SK-N-SH treated with all-trans-retinoic acid at 6 μM for 48 hours (cell line): ENCODE measurements around the gene DYNC1H1.

Experiments used
- ATAC-seq: fragments of 200-7000 bp; cut with Tn5 transposase; 3 replicates; pipeline ENCODE4 v1.9.1; 2020; ENCODE audit warnings: mild to moderate bottlenecking, moderate library complexity
- BACH2 ChIP-seq: fragments of 250-450 bp; sonication (Bioruptor Pico); IDR thresholded peaks from 2 replicates; pipeline ENCODE4 v1.9.0; 2021; ENCODE audit warnings: mild to moderate bottlenecking, borderline replicate concordance
- CSDC2 ChIP-seq: fragments of 250-450 bp; sonication (Bioruptor Pico); IDR thresholded peaks from 2 replicates; pipeline ENCODE4 v1.5.0; 2020; ENCODE audit warnings: mild to moderate bottlenecking, moderate library complexity
- ESRRG ChIP-seq: fragments of 250-450 bp; sonication (Bioruptor Pico); IDR thresholded peaks from 2 replicates; pipeline ENCODE4 v1.6.1; 2021; ENCODE audit warnings: mild to moderate bottlenecking
- OSR1 ChIP-seq: fragments of 250-450 bp; sonication (Bioruptor Pico); IDR thresholded peaks from 2 replicates; pipeline ENCODE4 v1.8.0; 2022; ENCODE audit warnings: moderate library complexity, mild to moderate bottlenecking, inconsistent platforms
- PPARA ChIP-seq: fragments of 250-450 bp; sonication (Bioruptor Pico); IDR thresholded peaks from 2 replicates; pipeline ENCODE4 v1.5.0; 2020; ENCODE audit warnings: mild to moderate bottlenecking, borderline replicate concordance
- SNAI2 ChIP-seq: fragments of 250-450 bp; sonication (Bioruptor Pico); IDR thresholded peaks from 2 replicates; pipeline ENCODE4 v1.5.0; 2020; ENCODE audit warnings: mild to moderate bottlenecking, moderate library complexity
- TCF4 ChIP-seq: fragments of 250-450 bp; sonication (Bioruptor Pico); IDR thresholded peaks from 2 replicates; pipeline ENCODE4 v1.8.0; 2021; ENCODE audit warnings: mild to moderate bottlenecking, moderate library complexity, borderline replicate concordance
- TOX ChIP-seq: fragments of 250-450 bp; sonication (Bioruptor Pico); IDR thresholded peaks from 2 replicates; pipeline ENCODE4 v1.8.0; 2021; ENCODE audit warnings: mild to moderate bottlenecking, moderate library complexity, borderline replicate concordance
- ZC3H10 ChIP-seq: fragments of 250-450 bp; sonication (Bioruptor Pico); IDR thresholded peaks from 2 replicates; pipeline ENCODE4 v1.5.1; 2021; ENCODE audit warnings: mild to moderate bottlenecking, moderate library complexity
- ZFP30 ChIP-seq: fragments of 450-650 bp; formaldehyde crosslinking; IDR thresholded peaks from 2 replicates; pipeline ENCODE4 v1.5.0; 2022; ENCODE audit warnings: mild to moderate bottlenecking, moderate library complexity
- ZNF565 ChIP-seq: fragments of 450-650 bp; formaldehyde crosslinking; conservative IDR thresholded peaks from 2 replicates; pipeline ENCODE4 v1.5.0; 2020; ENCODE audit warnings: low read depth, mild to moderate bottlenecking, moderate library complexity
- ZNF70 ChIP-seq: fragments of 450-650 bp; formaldehyde crosslinking; IDR thresholded peaks from 2 replicates; pipeline ENCODE4 v1.5.0; 2020; ENCODE audit warnings: mild to moderate bottlenecking, moderate library complexity
- ZNF8 ChIP-seq: fragments of 450-650 bp; formaldehyde crosslinking; IDR thresholded peaks from 2 replicates; pipeline ENCODE4 v1.5.0; 2020; ENCODE audit warnings: mild to moderate bottlenecking, moderate library complexity
- TF ChIP-seq, protein P1 (sequence below): fragments of 250-450 bp; sonication (Bioruptor Pico); IDR thresholded peaks from 2 replicates; pipeline ENCODE4 v1.5.1; 2020; ENCODE audit warnings: low read depth, mild to moderate bottlenecking, moderate library complexity
- TF ChIP-seq, protein P2 (sequence below): fragments of 250-450 bp; sonication (Bioruptor Pico); IDR thresholded peaks from 2 replicates; pipeline ENCODE4 v1.5.1; 2021; ENCODE audit warnings: mild to moderate bottlenecking, moderate library complexity
- TF ChIP-seq, protein P3 (sequence below): fragments of 250-450 bp; sonication (Bioruptor Pico); IDR thresholded peaks from 2 replicates; pipeline ENCODE4 v1.8.0; 2020; ENCODE audit warnings: mild to moderate bottlenecking, moderate library complexity, borderline replicate concordance
- TF ChIP-seq, protein P4 (sequence below): fragments of 250-450 bp; sonication (Bioruptor Pico); IDR thresholded peaks from 2 replicates; pipeline ENCODE4 v1.8.0; 2021; ENCODE audit warnings: low read depth, mild to moderate bottlenecking, moderate library complexity, borderline replicate concordance

DYNC1H1 gene

DNA sequence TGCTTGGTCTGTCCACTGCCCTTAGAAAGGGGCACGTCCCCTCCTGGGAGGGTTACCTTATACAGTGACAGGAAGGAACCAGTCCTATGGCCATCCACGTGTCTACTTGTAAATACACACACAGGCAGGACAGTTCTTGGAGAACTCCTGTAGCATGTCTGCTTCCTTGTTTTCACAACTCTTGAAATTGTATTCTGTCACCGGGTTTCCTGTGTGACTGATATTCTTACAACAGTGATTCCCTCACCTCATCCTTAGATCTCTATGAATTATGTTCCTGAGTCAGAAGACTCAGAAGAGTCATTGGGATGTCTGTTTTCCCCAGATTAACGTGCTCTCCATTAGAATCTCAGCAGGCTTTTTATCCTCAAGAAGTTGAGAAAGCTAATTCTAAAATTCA lies 44.1 kb upstream of the DYNC1H1 start:
- TF ChIP-seq ZFP30 (CRISPR knock-in tag) (no peak), TOX (CRISPR knock-in tag) (no peak), ZNF70 (CRISPR knock-in tag) (no peak), PPARA (CRISPR knock-in tag) (no peak), BACH2 (CRISPR knock-in tag) (no peak), TCF4 (CRISPR knock-in tag) (no peak)
- TF ChIP-seq, protein P1, sequence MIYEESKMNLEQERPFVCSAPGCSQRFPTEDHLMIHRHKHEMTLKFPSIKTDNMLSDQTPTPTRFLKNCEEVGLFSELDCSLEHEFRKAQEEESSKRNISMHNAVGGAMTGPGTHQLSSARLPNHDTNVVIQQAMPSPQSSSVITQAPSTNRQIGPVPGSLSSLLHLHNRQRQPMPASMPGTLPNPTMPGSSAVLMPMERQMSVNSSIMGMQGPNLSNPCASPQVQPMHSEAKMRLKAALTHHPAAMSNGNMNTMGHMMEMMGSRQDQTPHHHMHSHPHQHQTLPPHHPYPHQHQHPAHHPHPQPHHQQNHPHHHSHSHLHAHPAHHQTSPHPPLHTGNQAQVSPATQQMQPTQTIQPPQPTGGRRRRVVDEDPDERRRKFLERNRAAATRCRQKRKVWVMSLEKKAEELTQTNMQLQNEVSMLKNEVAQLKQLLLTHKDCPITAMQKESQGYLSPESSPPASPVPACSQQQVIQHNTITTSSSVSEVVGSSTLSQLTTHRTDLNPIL (CRISPR knock-in tag), result no peak
- TF ChIP-seq, protein P2, sequence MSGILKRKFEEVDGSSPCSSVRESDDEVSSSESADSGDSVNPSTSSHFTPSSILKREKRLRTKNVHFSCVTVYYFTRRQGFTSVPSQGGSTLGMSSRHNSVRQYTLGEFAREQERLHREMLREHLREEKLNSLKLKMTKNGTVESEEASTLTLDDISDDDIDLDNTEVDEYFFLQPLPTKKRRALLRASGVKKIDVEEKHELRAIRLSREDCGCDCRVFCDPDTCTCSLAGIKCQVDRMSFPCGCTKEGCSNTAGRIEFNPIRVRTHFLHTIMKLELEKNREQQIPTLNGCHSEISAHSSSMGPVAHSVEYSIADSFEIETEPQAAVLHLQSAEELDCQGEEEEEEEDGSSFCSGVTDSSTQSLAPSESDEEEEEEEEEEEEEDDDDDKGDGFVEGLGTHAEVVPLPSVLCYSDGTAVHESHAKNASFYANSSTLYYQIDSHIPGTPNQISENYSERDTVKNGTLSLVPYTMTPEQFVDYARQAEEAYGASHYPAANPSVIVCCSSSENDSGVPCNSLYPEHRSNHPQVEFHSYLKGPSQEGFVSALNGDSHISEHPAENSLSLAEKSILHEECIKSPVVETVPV (CRISPR knock-in tag), result no peak
- no peak for ATAC-seq

DNA sequence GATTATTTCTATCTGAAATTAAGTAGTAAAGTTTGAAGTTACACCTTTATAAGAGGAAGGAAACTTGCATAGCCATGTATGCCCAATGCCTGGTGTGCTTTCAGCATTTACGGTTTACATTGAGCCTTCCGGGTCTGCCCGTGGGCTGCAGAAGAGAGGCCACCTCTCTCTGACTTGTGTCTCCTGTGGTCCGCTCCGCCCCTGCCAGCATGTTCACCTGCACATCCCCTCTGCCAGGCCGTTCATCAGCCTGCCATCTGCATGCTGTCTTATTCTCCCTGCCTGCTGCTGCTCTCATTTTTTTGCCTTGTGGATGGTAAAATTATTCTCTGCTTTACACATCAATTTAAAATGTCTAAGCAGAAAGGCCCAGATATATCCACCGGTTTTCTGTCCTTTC lies 41.5 kb upstream of the DYNC1H1 start:
- no peak for ATAC-seq
- TF ChIP-seq, protein P2 (CRISPR knock-in tag), result no peak
- no peak for TF ChIP-seq ZNF565 (CRISPR knock-in tag)
- no peak for TF ChIP-seq BACH2 (CRISPR knock-in tag)
- no peak for TF ChIP-seq ESRRG (CRISPR knock-in tag)
- TF ChIP-seq, protein P3, sequence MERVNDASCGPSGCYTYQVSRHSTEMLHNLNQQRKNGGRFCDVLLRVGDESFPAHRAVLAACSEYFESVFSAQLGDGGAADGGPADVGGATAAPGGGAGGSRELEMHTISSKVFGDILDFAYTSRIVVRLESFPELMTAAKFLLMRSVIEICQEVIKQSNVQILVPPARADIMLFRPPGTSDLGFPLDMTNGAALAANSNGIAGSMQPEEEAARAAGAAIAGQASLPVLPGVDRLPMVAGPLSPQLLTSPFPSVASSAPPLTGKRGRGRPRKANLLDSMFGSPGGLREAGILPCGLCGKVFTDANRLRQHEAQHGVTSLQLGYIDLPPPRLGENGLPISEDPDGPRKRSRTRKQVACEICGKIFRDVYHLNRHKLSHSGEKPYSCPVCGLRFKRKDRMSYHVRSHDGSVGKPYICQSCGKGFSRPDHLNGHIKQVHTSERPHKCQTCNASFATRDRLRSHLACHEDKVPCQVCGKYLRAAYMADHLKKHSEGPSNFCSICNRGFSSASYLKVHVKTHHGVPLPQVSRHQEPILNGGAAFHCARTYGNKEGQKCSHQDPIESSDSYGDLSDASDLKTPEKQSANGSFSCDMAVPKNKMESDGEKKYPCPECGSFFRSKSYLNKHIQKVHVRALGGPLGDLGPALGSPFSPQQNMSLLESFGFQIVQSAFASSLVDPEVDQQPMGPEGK (CRISPR knock-in tag), result no peak
- TF ChIP-seq TOX (CRISPR knock-in tag), result no peak
- no peak for TF ChIP-seq ZNF8 (CRISPR knock-in tag)

DNA sequence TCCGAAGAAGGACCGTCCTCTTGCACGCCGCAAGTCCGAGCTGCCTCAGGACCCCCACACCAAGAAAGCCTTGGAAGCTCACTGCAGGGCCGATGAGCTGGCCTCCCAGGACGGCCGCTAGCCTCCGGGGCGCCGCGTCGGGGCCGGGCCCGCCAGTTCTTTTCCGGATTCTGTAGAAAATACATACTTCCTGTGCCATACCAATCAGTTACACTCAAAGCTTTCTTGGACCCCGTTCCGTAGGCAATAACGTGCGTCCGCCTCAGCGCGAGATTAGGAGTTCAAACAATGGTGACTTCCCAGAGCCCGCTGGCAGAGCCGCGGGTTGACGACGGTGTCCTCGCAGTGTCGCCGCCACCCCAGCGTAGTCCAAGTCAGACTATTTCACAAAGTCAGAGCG lies 39.2 kb upstream of the DYNC1H1 start:
- ATAC-seq, result no peak
- TF ChIP-seq, protein P4, sequence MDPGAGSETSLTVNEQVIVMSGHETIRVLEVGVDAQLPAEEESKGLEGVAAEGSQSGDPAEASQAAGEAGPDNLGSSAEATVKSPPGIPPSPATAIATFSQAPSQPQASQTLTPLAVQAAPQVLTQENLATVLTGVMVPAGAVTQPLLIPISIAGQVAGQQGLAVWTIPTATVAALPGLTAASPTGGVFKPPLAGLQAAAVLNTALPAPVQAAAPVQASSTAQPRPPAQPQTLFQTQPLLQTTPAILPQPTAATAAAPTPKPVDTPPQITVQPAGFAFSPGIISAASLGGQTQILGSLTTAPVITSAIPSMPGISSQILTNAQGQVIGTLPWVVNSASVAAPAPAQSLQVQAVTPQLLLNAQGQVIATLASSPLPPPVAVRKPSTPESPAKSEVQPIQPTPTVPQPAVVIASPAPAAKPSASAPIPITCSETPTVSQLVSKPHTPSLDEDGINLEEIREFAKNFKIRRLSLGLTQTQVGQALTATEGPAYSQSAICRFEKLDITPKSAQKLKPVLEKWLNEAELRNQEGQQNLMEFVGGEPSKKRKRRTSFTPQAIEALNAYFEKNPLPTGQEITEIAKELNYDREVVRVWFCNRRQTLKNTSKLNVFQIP (CRISPR knock-in tag), result no peak
- TF ChIP-seq ZNF8 (CRISPR knock-in tag) (no peak), PPARA (CRISPR knock-in tag) (no peak), OSR1 (no peak), ZNF565 (CRISPR knock-in tag) (no peak), CSDC2 (CRISPR knock-in tag) (no peak), TCF4 (CRISPR knock-in tag) (no peak), ZC3H10 (CRISPR knock-in tag) (no peak), SNAI2 (no peak)
- TF ChIP-seq, protein P3 (CRISPR knock-in tag), result no peak
- TF ChIP-seq, protein P2 (CRISPR knock-in tag), result no peak
- TF ChIP-seq, protein P1 (CRISPR knock-in tag), result no peak
